Measurements from ENCODE around the gene AGTR1.
"Not testable (repeated sequence)": the region's sequence is repeated elsewhere in the genome, so short reads cannot be mapped to it uniquely, and the experiment has no call there.

Gene AGTR1

GRCh38 chr3:148718982-148719862 is 21.5 kb downstream of the AGTR1 start:
- DNase-seq (ENCODE audit: low read depth in 2 of 2) = no peak

DNA sequence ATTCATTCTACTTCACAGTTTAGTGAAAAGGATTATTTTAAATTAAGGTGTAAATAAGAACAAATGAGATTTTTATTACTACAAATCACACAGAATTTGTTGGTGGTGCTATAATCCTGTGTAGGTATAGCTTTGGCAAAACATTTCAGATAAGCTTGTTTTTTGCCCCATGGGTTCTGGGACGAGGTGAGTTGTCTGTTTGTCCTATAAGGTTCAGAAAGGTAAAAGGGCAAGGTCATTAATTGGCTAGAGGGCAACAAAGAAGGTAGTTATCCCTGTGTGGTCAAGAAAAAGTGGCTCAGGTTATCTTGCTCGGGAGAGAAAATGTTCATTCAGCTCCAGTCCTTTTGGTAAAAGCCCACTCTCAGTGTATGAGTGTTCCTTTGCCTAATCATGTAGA is 23.2 kb downstream of the AGTR1 start:
- DNase-seq (ENCODE audit: low read depth in 2 of 2) = no peak

DNA sequence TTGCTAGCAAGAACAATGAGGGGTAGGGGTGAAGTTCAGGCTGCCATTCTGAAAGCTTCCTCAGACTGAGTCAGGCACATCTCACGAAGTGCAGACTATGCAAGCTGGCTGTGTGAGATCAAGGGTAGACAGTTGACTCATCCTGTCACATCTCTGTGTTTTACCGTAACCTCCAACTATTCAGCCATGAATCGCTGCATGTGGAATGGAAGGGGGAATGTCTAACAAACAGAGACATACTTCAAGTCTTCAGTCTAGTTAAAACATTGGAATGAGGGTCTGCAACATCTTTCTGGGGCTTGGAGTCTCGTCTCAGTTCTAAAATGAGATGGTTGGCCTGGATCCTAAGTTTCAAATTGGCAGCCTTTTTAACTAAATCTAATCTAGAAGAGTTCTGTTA is 25.9 kb downstream of the AGTR1 start:
- no peak for DNase-seq (ENCODE audit: low read depth in 2 of 2)

GRCh38 chr3:148727231-148727630 is 29.5 kb downstream of the AGTR1 start:
- DNase-seq (ENCODE audit: low read depth in 2 of 2) = no peak

GRCh38 chr3:148728753-148729152 is 31.1 kb downstream of the AGTR1 start:
- no peak for DNase-seq (ENCODE audit: low read depth in 2 of 2)

DNA sequence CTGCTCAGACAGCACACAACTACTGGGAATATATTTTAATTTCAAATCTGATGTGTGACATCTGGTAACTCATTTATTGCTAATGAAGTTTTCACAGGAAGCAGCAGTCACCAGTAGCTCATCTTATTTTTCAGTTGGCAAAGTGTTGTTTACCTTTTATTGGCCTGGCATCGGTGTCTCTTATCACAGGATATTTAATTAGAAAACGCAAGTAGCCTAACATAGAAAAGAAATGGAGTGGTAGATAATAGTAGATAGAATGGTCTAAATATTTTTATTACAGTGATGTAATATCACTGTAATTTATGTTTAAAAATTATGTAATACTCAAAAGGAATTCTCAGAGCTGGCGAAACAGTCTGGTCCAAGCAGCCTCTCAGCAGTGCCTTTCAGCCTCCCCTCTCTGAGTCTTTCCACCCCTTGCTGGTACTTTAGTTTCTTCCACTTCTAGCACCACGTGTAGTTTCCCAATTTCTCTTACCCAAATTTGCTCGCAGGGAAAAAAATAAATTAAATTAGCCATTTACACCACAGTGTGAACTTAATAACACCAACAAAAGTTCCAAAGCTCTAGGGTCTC is 31.9 kb downstream of the AGTR1 start:
- no peak for DNase-seq (ENCODE audit: low read depth in 2 of 2)

GRCh38 chr3:148730676-148731075 is 33.0 kb downstream of the AGTR1 start:
- DNase-seq (ENCODE audit: low read depth in 2 of 2) = no peak

- DNase-seq (ENCODE audit: low read depth in 2 of 2) = no peak
Observed at GRCh38 chr3:148735597-148735996, 37.9 kb downstream of the AGTR1 start.

DNA sequence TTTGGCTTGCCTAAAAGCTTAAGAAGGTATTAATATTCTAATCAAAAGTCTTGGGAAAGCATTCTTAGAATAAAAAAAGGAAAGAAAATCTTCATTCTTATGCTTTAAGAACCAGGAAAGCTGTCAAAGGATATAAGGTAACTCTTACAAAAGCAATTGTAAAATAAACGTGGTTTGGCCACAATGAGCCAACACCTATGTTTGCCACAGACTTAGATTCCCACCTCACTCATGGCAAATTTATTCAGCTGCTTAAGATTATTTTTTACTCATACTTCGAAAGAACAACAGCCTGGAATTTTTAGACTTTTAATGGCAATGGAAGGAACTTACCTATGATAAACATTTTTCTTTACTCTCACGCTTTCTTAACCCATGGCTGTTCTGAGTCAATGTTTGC is 38.4 kb downstream of the AGTR1 start:
- DNase-seq (ENCODE audit: low read depth in 2 of 2) = no peak

DNA sequence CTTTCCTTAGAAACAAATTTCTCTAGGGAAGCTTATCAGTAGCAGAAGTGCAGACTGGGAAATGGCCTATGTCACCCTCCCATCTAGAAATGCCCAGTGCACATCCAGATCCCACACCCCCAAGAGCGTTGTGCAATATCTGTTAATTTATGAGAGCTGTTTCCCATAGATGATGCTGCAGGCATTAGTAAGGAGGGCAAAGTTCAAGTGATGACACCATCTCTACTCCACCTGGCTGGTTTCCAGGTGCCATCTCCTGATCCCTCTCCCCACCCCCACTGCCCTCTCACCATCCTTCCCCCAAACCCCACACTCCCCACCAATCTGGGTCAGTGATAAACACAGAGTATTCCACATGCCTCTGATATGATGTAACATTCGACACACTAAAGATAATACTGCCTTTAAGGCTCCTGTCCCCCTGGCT is 39.4 kb downstream of the AGTR1 start:
- DNase-seq (ENCODE audit: low read depth in 2 of 2) = no peak

DNA sequence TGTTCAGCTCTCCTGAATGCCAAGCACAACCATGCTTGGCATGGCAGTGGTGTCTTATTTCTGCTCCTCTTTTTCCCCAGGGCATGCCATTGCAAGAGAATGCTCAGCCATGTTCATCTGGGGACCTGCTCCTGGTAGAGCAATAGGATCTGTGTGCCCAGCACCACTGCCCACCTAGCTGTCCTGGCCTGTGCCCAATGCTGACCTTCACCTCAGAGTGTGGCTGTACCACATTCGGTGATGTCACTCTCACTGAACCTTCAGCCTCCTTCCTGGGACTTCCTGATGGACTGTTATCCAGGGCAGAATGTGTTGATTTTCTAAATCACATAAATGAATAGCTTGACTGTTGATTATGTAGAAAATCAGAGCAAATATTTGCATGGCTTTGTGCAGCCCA is 42.0 kb downstream of the AGTR1 start:
- DNase-seq (ENCODE audit: low read depth in 2 of 2) = no peak

DNA sequence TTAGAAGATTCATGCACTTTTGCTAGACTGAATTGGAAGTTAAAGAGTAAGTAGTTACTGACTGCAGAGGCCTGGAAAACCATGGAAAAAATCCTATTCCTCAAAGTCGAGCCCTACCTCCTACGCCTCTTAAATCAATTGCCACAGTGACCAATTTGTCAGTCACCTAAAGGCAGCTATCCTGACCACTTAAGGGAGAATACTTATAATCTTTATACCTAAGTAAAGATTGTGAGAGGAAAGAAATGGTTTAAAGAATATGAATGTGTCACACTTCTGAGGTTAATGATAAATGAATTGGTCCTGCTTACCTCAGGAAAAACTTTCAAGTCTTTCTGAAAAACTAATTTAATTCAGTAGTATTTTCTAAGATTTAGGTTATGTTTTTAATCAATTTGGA is 42.6 kb downstream of the AGTR1 start:
- no peak for DNase-seq (ENCODE audit: low read depth in 2 of 2)

DNA sequence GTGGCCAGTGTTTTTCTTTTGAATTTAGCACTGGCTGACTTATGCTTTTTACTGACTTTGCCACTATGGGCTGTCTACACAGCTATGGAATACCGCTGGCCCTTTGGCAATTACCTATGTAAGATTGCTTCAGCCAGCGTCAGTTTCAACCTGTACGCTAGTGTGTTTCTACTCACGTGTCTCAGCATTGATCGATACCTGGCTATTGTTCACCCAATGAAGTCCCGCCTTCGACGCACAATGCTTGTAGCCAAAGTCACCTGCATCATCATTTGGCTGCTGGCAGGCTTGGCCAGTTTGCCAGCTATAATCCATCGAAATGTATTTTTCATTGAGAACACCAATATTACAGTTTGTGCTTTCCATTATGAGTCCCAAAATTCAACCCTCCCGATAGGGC is 43.5 kb downstream of the AGTR1 start:
- no peak for DNase-seq (ENCODE audit: low read depth in 2 of 2)

GRCh38 chr3:148742118-148742517 is 44.4 kb downstream of the AGTR1 start:
- DNase-seq (ENCODE audit: low read depth in 2 of 2) = no peak

DNA sequence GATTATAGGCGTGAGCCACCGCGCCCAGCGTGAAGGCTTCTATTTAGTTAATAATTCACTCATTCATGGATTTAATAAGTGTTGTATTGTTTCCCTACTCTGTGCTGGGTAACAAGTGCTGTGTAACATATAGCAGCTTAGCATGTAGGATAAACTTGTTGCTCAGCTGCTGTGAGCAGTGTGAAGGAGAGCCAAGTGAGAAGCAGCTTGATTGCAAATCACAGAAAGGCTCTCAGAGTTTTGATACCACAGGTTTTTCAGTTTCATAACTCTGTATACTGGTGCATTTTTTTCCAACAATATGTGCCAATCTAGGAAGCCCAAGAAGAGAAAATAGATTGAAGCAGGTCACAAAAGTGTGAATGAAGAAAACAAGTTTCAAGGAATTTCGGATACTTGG is 48.4 kb downstream of the AGTR1 start:
- DNase-seq (ENCODE audit: low read depth in 2 of 2) = no peak

- DNase-seq (ENCODE audit: low read depth in 2 of 2) = no peak
Observed at GRCh38 chr3:148748283-148748682, 50.6 kb downstream of the AGTR1 start.

- no peak for DNase-seq (ENCODE audit: low read depth in 2 of 2)
Observed at GRCh38 chr3:148750296-148750695, 52.6 kb downstream of the AGTR1 start.

- DNase-seq (ENCODE audit: low read depth in 2 of 2) = no peak
Observed at GRCh38 chr3:148751461-148751860, 53.8 kb downstream of the AGTR1 start.

DNA sequence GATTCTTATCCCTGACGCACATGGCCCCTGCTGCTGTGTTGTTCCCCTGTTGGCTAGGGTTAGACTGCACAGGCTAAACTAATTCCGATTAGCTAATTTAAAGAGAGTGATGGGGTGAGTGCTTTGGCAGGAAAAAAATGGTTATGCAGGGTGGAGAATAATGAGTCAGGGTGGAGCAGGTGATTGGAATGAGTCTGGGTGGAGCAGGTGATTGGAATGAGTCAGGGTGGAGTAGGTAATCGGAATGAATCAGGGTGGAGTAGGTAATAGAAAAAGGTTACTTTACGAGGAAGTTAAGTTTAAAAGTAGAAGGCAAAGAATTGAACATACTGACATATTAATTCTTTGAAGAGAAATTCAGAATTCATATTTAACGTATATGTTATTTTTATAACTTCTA is 55.7 kb downstream of the AGTR1 start:
- DNase-seq (ENCODE audit: low read depth in 2 of 2) = not testable (repeated sequence)

- no peak for DNase-seq (ENCODE audit: low read depth in 2 of 2)
Observed at GRCh38 chr3:148755570-148755969, 57.9 kb downstream of the AGTR1 start.

GRCh38 chr3:148756311-148756710 is 58.6 kb downstream of the AGTR1 start:
- no peak for DNase-seq (ENCODE audit: low read depth in 2 of 2)

DNA sequence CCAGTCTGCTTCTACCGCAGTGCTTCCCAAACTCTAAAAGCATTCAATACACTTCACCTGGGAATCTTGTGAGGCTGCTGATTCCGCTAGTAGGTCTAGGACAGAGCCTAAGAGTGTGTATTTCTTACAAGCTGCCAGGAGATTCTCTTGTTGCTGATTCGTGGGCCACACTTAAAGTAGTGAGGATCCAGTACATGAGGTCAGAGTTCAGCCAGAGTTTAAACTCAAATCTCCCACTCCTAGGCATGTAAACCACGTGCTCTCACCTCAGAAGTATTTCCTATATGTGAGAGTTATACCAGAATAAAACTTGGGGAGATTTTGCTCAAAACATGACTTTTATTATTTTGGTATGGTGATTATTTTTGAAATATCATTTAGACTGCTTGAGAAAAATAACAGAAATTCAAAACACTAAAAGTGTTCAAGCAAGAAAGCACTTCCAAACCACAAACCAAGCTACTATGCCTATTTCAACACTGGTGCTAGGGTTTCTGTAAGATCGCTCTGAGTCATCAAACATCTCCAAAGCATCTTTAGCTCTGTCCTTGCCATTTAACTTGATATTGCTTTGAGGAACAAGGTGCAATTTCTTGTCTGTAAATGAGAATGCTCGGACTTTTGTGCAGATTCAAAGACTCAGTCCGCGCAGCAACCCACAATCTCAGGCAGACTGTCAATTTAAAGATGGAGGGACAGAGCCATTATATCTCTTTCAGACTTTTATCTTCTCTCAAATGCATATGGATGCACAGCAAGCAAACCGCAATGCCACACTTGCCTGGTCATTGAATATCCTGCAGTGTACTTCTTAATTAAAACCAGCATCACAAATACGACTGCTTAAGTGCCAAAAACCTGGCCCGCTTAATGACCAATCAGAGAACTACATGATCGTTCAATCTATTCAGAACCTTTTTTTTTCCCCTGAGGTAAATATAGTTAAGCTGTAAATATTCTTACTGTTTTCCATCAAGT is 59.8 kb downstream of the AGTR1 start:
- DNase-seq (ENCODE audit: low read depth in 2 of 2) = no peak

Measured in stimulated activated CD8-positive, alpha-beta memory T cell treated with anti-CD3 and anti-CD28 coated beads, Interleukin-2, amount 100 ng/mL, for 1 hour (primary cell).